ENCODE data around the gene XBP1.

DNA sequence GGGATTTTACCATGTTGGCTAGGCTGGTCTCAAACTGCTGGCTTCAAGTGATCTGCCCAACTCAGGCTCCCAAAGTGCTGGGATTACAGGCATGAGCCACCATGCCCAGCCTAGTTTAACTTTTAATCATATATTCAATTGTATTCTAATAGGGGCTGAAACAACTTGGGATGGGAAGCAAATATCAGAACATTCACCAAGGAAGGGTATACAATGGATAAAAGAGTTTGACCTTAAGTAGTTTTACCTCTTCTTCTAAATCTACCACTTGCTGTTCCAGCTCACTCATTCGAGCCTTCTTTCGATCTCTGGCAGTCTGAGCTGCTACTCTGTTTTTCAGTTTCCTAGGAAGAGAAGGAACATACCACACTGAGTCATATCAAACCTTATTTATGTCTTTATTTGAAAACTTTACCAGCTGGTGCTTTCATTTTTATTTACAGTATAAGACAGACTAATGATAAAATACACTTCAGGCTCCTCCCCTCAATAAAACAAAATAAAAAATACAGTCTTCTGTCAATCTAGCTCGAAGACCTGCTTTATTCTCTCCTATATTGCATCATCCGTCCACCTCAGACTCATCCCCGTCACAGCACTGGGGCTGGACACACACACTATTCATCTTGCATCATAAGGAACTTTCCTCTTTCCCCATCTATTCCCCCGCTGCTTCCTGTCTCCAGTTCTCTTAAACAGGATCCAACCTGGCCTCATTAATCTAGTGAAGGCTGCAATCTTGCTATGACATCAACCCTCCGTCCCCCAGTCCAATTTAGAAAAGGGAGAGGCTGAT, 1.4 kb downstream of the XBP1 start:
- TF ChIP-seq CTCF (IDR thresholded peaks at IDR 0.05): no peak
- peak in 1 of 2 donors; percentile 92 for TF ChIP-seq EP300 (IDR thresholded peaks at IDR 0.05)

Measured in tibial nerve (tissue), 4 donors.